Measurements from ENCODE around the gene OR6C70. TPM values are rescaled to one million over a fixed set of nuclear protein-coding genes. Genes with fewer than 3 reads are reported as not detected.
"Not testable (repeated sequence)": the region's sequence is repeated elsewhere in the genome, so short reads cannot be mapped to it uniquely, and the experiment has no call there.

OR6C70 gene
- polyA plus RNA-seq: not detected

DNA sequence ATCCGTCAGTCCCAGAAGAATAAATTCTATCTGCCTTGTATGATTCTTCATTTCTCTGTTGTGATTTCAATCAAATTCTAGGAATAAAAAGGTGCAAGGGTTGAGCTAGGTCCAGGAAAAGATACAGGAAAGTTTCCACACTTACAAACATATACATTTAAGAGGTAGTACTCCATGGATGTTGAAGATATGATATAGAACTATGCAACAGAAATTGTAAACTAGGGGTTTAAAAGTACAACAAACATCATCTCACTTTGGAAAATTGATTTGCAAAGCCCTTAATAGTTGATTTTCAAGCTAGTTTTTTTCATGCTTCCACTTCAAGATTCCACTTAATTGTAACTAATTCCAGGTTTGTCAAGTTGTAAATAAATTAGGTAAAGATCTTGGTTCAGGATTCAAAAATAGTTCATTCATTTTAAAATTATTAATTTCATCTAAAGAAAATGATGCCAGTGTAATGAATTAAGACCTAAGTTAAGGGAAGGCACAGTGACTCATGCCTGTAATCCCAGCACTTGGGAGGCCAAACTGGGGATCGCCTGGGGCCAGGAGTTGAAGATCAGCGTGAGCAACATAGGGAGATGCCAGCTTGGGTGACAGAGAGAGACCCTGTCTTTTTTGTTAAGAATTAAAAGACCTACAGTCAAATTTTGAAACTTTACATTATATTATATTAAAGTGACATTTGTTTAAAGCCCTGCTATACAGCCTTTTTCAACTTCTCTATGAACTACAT lies at the start of gene OR6C70:
OR6C70 (minus strand) TSS at position 51 of the 742 bp plus-strand sequence; CDS start at position 51, 0 bp downstream.
- Mint-ChIP-seq H3K9me3 (peaks cover 0 to 2% (median 2%) of the 10 kb centered on the region in 3 donors), H3K27ac (no peak within 1 kb of the TSS), H3K36me3 (no peaks in the 10 kb centered on the region), H3K4me3 (peak within 1 kb of the TSS in 1 of 4 donors; percentile 67), H3K4me1 (peaks cover 23 to 33% (median 27%) of the 10 kb centered on the region in 3 donors), H3K27me3 (no peaks in the 10 kb centered on the region)

DNA sequence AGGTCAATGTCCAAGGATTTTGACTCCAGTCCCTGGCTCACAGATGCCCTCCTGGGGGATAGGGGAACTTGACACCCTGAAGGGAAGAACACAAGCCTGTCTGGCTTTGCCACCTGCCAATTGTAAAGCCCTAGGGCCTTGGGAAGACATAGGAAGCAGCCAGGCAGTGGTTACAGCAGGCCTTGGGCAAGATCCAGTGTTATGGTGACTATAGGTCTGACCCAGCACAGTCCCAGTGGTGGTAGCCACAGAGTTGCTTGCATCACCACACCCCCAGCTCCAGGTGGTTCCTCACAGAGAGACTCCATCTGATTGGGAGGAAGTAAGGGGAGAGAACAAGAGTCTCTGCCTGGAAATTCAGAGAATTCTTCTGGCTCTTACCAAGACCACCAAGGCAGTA lies 46.5 kb upstream of the OR6C70 start:
- Mint-ChIP-seq H3K9me3 (peaks cover 3 to 10% (median 7%) of the 10 kb centered on the region in 3 donors), H3K4me1 (no peaks in the 10 kb centered on the region), H3K36me3 (no peaks in the 10 kb centered on the region), H3K4me3 (no peak overlapping the region), H3K27me3 (peaks cover 9% of the 10 kb centered on the region), H3K27ac (no peak overlapping the region)

DNA sequence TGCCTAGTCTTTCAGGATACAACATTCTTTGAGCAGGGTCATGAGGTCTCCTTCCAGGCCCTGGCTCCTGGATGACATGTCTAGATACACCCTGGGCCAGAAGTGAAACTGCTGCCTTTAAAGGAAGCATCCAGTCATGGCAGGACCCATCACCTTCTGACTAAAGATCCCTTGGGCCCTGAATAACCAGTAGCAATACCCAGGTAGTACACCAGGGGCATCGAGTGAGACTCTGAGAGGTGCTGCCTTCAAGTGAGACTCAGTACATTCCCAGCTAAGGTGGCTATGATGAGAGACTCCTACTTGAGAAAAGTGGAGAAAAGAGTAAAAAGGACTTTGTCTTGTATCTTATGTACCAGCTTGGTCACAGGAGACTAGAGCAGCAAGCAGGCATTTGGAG lies 45.8 kb upstream of the OR6C70 start:
- Mint-ChIP-seq H3K9me3 (peaks cover 3 to 10% (median 7%) of the 10 kb centered on the region in 3 donors), H3K4me3 (no peak overlapping the region), H3K36me3 (no peaks in the 10 kb centered on the region), H3K27ac (no peak overlapping the region), H3K27me3 (peaks cover 9% of the 10 kb centered on the region), H3K4me1 (no peaks in the 10 kb centered on the region)

DNA sequence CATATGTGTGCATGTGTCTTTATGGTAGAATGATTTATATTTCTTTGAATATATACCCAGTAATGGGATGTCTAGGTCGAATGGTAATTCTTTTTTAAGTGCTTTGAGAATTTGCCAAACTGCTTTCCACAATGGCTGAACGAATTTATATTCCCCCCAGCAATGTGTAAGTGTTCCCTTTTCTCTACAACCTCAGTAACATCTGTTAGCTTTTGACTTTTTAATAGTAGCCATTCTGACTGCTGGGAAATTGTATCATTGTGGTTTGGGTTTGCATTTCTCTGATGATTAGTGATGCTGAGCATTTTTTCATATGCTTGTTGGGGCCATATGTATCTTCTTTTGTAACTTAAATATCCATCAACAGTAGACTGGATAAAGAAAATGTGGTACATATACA lies 31.7 kb upstream of the OR6C70 start:
- Mint-ChIP-seq H3K4me3 (no peak overlapping the region), H3K27me3 (no peaks in the 10 kb centered on the region), H3K4me1 (peaks cover 0 to 5% (median 2%) of the 10 kb centered on the region in 3 donors), H3K27ac (no peak overlapping the region), H3K36me3 (no peaks in the 10 kb centered on the region), H3K9me3 (no peaks in the 10 kb centered on the region)

DNA sequence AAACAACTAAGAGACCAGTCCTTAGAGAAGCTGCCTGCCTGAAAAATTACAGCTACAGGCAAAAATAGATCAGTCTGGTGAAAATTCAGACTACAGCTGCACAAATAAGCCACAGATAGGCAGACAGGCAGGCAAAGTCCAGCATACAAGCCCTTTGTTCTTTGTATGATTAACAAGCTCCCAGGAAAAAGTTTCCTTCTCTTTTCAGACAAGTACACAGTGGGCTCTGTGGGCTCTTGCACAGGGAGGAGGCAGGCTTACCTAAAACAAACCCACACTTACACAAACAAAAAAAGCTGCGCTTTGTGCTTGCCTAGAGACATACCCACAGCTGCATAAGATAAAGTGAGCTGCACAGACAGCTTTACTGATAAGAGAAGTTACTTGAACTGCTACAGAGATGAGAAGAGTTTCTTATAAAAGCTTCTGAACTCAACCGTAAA lies 29.9 kb upstream of the OR6C70 start:
- Mint-ChIP-seq H3K4me3 (no peak overlapping the region), H3K9me3 (no peaks in the 10 kb centered on the region), H3K36me3 (no peaks in the 10 kb centered on the region), H3K4me1 (peaks cover 0 to 5% (median 2%) of the 10 kb centered on the region in 3 donors), H3K27me3 (no peaks in the 10 kb centered on the region), H3K27ac (peak overlapping the region in 1 of 3 donors; percentile 49)

DNA sequence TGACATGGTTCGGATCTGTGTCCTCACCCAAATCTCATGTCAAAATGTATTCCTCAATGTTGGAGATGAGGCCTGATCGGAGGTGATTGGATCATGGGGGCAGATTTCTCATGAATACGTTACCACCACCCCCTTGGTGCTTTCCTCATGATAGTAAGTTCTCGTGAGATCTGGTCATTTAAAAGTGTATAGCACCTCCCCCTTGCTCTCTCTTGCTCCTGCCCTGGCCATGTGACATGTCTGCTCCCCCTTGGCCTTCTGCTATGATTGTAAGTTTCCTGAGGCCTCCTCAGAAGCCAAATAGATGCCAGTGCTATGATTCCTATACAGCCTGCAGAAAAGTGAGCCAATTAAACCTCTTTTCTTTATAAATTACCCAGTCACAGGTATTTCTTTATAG lies 29.3 kb upstream of the OR6C70 start:
- H3K4me1 Mint-ChIP-seq: peaks cover 0 to 5% (median 2%) of the 10 kb centered on the region in 3 donors
- H3K4me3 Mint-ChIP-seq: peak overlapping the region in 1 of 4 donors; percentile 18
- H3K27ac Mint-ChIP-seq: no peak overlapping the region

DNA sequence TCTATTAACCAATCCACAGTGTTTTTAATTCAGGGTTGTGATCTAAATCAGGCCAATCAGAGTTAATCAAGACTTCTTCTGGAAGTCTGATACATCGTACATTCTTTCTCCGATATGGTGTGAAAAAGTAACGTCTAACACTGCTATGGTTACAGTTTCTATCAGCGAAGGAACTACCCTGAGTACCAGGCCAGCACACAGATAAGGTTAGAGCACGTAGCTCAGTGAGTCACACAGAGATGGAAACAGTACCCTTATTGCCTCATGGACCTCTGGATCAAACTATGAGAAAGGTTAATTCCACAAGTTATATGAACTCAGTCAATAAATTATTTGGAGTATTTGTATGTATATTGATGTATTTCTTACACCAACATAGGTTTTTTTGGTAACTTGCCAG lies 25.6 kb upstream of the OR6C70 start:
- H3K36me3 Mint-ChIP-seq: no peaks in the 10 kb centered on the region
- H3K9me3 Mint-ChIP-seq: peaks cover 0 to 1% (median 0%) of the 10 kb centered on the region in 3 donors
- H3K27me3 Mint-ChIP-seq: no peaks in the 10 kb centered on the region
- H3K27ac Mint-ChIP-seq: no peak overlapping the region
- H3K4me3 Mint-ChIP-seq: no peak overlapping the region
- peaks cover 0 to 3% (median 2%) of the 10 kb centered on the region in 3 donors for H3K4me1 Mint-ChIP-seq

More for the DNA sequence above, 29.3 kb upstream of the OR6C70 start:
- Mint-ChIP-seq H3K36me3 (no peaks in the 10 kb centered on the region), H3K9me3 (no peaks in the 10 kb centered on the region), H3K27me3 (no peaks in the 10 kb centered on the region)

DNA sequence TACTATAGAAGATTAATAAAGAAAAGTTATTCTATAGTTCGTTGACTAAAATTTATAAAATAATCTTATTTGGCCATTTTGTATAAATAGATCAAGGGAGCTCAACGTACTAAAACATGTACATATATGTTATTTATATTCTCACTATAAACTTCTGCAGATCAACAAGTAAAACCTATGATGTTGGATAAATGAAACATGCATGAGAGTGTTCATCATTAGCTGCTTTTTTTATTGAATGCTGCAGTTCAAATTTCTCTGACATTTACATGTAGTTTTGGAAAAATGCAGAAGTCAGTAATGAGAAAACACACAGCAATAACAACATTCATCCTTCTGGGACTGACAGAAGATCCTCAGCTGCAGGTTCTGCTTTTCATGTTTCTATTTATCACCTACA lies 22.1 kb upstream of the OR6C70 start, which contains the start of gene OR6C68:
OR6C68 (plus strand) TSS at position 301 of the 400 bp plus-strand sequence; CDS start at position 301, 0 bp downstream.
- H3K4me3 Mint-ChIP-seq: no peak within 1 kb of the TSS
- H3K4me1 Mint-ChIP-seq: peaks cover 0 to 2% (median 1%) of the 10 kb centered on the region in 3 donors
- H3K9me3 Mint-ChIP-seq: peaks cover 0 to 2% (median 1%) of the 10 kb centered on the region in 3 donors
- no peaks in the 10 kb centered on the region for H3K27me3 Mint-ChIP-seq
- no peaks in the 10 kb centered on the region for H3K36me3 Mint-ChIP-seq
- no peak within 1 kb of the TSS for H3K27ac Mint-ChIP-seq

DNA sequence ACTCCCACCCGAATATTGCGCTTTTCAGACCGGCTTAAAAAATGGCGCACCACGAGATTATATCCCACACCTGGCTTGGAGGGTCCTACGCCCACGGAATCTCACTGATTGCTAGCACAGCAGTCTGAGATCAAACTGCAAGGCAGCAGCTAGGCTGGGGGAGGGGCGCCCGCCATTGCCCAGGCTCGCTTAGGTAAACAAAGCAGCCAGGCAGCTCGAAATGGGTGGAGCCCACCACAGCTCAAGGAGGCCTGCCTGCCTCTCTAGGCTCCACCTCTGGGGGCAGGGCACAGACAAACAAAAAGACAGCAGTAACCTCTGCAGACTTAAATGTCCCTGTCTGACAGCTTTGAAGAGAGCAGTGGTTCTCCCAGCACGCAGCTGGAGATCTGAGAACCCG lies 14.3 kb upstream of the OR6C70 start:
- H3K27me3 Mint-ChIP-seq, H3K36me3 Mint-ChIP-seq, H3K4me1 Mint-ChIP-seq, H3K4me3 Mint-ChIP-seq, H3K9me3 Mint-ChIP-seq, H3K27ac Mint-ChIP-seq: not testable (repeated sequence)

DNA sequence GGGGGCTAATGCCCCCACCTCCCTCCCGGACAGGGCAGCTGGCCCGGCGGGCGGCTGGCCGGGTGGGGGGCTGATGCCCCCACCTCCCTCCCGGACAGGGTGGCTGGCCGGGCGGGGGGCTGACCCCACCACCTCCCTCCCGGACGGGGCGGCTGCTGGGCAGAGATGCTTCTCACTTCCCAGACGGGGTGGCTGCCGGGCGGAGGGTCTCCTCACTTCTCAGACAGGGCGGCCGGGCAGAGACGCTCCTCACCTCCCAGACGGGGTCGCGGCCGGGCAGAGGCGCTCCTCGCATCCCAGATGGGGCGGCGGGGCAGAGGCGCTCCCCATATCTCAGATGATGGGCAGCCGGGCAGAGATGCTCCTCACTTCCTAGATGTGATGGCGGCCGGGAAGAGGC lies 9.2 kb upstream of the OR6C70 start:
- H3K4me1 Mint-ChIP-seq, H3K9me3 Mint-ChIP-seq, H3K27me3 Mint-ChIP-seq, H3K4me3 Mint-ChIP-seq, H3K36me3 Mint-ChIP-seq, H3K27ac Mint-ChIP-seq: not testable (repeated sequence)

DNA sequence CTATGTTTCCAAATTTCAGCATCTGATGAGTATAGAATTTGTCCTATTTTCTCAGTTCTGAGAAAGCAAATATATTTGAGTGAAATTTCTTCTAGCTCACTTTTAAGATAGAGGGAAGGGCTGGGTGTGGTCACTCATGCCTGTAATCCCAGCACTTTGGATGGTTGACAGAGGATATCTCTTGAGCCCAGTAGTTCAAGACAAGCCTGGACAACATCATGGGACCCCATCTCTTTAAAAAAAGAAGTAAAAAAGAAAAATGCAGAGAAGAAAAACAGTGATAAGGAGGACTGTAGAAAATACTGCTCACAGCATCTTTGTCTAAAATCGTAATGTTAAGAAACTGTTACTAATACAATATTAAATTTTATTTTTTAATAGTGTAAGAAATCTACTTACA lies 2.3 kb upstream of the OR6C70 start:
- no peaks in the 10 kb centered on the region for H3K36me3 Mint-ChIP-seq
- H3K27ac Mint-ChIP-seq: no peak overlapping the region
- peaks cover 15 to 22% (median 19%) of the 10 kb centered on the region in 3 donors for H3K4me1 Mint-ChIP-seq
- peaks cover 0 to 2% (median 2%) of the 10 kb centered on the region in 3 donors for H3K9me3 Mint-ChIP-seq
- no peak overlapping the region for H3K4me3 Mint-ChIP-seq
- no peaks in the 10 kb centered on the region for H3K27me3 Mint-ChIP-seq

DNA sequence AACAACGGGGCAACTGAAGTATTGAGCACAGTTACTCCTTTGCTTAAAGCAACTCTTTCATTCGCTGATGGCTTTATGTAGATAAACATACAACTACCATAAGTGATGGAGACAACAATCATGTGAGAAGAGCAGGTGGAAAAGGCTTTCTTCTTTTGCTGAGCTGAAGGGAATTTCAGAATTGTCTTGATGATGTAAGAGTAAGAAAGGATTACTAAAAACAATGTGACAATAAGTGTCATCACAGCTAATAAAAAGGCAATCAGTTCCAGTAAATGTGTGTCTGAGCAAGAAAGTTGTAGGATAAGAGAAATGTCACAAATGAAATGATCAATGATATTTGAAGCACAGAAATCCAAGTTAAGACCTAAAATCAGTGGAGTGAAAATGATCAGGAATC lies 647 bp downstream of the OR6C70 start:
- peaks cover 23 to 34% (median 27%) of the 10 kb centered on the region in 3 donors for H3K4me1 Mint-ChIP-seq
- H3K27ac Mint-ChIP-seq: no peak overlapping the region
- H3K27me3 Mint-ChIP-seq: no peaks in the 10 kb centered on the region
- peaks cover 0 to 2% (median 2%) of the 10 kb centered on the region in 3 donors for H3K9me3 Mint-ChIP-seq
- peak overlapping the region in 1 of 4 donors; percentile 67 for H3K4me3 Mint-ChIP-seq
- peaks cover 1% of the 10 kb centered on the region for H3K36me3 Mint-ChIP-seq

DNA sequence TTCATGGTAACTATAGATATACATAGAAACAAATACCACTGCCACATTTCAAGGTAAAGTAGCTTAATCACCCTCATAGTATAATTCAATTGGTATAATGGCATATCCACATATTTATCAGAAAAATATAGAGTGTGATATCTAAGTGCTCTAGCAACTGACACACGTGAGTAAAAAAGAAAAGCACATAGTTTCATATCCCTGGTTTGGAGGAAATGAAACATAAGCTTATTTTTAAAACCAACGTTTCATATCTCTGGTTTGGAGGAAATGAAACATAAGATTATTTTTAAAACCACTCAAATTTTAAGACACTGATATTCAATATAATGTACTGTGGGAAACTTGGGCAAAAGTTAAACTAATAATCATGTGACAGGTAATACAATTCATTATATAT lies 2.1 kb downstream of the OR6C70 start:
- Mint-ChIP-seq H3K4me3 (peak overlapping the region in 2 of 4 donors; percentile 12 to 85), H3K27ac (no peak overlapping the region), H3K4me1 (peaks cover 23 to 34% (median 27%) of the 10 kb centered on the region in 3 donors), H3K9me3 (peaks cover 0 to 2% (median 2%) of the 10 kb centered on the region in 3 donors), H3K36me3 (peaks cover 1% of the 10 kb centered on the region), H3K27me3 (no peaks in the 10 kb centered on the region)

DNA sequence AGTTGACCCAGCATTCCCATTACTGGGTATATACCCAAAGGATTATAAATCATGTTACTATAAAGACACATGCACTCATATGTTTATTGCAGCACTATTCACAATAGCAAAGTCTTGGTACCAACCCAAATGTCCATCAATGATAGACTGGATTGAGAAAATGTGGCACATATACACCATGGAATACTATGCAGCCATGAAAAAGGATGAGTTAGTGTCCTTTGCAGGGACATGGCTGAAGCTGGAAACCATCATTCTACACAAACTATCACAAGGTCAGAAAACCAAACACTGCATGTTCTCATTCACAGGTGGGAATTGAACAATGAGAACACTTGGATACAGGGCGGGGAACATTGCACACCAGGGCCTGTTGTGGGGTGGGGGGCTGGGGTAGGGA lies 5.0 kb downstream of the OR6C70 start:
- H3K36me3 Mint-ChIP-seq, H3K27ac Mint-ChIP-seq, H3K27me3 Mint-ChIP-seq, H3K4me3 Mint-ChIP-seq, H3K9me3 Mint-ChIP-seq: not testable (repeated sequence)
- peaks cover 22 to 31% (median 24%) of the 10 kb centered on the region in 3 donors for H3K4me1 Mint-ChIP-seq

DNA sequence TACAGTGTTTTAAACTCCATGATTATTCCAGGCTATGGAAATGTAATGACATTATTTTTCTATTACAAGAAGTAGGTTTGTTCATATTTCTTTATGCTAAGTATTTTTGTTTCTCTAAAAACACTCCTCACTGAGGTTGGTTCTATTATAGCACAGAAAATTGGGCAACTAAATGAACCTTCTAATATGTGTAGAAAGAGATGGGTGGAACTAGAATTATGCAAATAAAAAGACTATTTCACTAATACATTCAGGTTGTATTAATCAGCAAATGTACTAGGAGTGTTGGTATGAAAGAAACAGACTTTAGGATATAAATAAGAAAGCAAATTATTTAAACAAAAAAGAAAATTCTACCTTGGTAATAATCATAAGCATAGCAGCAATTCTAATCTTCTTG lies 21.1 kb downstream of the OR6C70 start:
- no peaks in the 10 kb centered on the region for H3K27me3 Mint-ChIP-seq
- H3K36me3 Mint-ChIP-seq: no peaks in the 10 kb centered on the region
- H3K4me1 Mint-ChIP-seq: no peaks in the 10 kb centered on the region
- no peak overlapping the region for H3K27ac Mint-ChIP-seq
- H3K4me3 Mint-ChIP-seq: no peak overlapping the region
- H3K9me3 Mint-ChIP-seq: no peaks in the 10 kb centered on the region

DNA sequence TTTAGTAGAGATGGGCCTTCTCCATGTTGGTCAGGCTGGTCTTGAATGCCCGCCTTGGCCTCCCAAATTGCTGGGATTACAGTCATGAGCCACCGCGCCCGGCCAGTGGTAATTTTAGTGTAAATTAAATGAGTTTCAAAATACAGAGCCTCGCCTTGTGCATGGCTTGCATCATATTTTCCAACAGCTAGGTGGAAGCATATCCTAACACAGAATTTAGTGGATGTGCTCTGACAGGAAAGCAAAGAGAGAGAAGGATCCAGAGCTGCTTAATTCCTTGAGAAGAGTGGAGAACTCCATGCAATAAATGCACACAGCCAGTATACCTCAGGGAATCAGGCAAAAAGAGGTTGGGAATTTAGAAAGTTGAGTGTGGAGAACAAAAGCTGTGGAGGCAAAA lies 23.6 kb downstream of the OR6C70 start:
- no peaks in the 10 kb centered on the region for H3K4me1 Mint-ChIP-seq
- peaks cover 0 to 13% (median 2%) of the 10 kb centered on the region in 3 donors for H3K9me3 Mint-ChIP-seq
- H3K27me3 Mint-ChIP-seq: no peaks in the 10 kb centered on the region
- H3K36me3 Mint-ChIP-seq: no peaks in the 10 kb centered on the region
- H3K27ac Mint-ChIP-seq: no peak overlapping the region
- no peak overlapping the region for H3K4me3 Mint-ChIP-seq

All from IgD-negative memory B cell (primary cell).